Liver (tissue), 9 donors: ENCODE measurements around the gene CYP17A1. TPM values are rescaled to one million over a fixed set of nuclear protein-coding genes. Genes with fewer than 3 reads are reported as not detected.

Experiments
- DNase-seq: peaks from one replicate; pipeline ENCODE4 v3.0.0-alpha.2; 2017; ENCODE audit warnings: low spot score
- H3K27ac ChIP-seq, 2 donors: one replicate each; pipeline ENCODE4 v1.7.0; 2013; ENCODE audit warnings: inconsistent platforms in 2 of 2, low read length in 2 of 2, control low read depth in 1 of 2, low read depth in 1 of 2, mild to moderate bottlenecking in 1 of 2
- H3K27me3 ChIP-seq, 4 donors: one replicate each; pipeline versions ENCODE4 v1.6.1 to v1.7.0; 2013; ENCODE audit warnings: low read length in 3 of 4, inconsistent platforms in 1 of 4, mild to moderate bottlenecking in 1 of 4, moderate library complexity in 1 of 4; ENCODE audit not compliant: control insufficient read depth in 4 of 4, insufficient read depth in 4 of 4
- H3K36me3 ChIP-seq, 4 donors: one replicate each; pipeline versions ENCODE4 v1.6.1 to v1.7.0; 2013; ENCODE audit warnings: low read length in 3 of 4, mild to moderate bottlenecking in 3 of 4, low read depth in 1 of 4, moderate library complexity in 1 of 4; ENCODE audit not compliant: control insufficient read depth in 4 of 4, insufficient read depth in 3 of 4
- H3K4me1 ChIP-seq, 4 donors: one replicate each; pipeline versions ENCODE4 v1.6.1 to v1.7.0; 2013; ENCODE audit warnings: low read length in 3 of 4, mild to moderate bottlenecking in 3 of 4, moderate library complexity in 1 of 4; ENCODE audit not compliant: control insufficient read depth in 4 of 4, insufficient read depth in 4 of 4
- H3K4me3 ChIP-seq, 3 donors: one replicate each; pipeline versions ENCODE4 v1.6.1 to v1.7.0; 2013; ENCODE audit warnings: low read length in 3 of 3, control low read depth in 1 of 3, low read depth in 1 of 3, mild to moderate bottlenecking in 1 of 3
- H3K9ac ChIP-seq, 2 donors: one replicate each; pipeline ENCODE4 v1.7.0; 2013; ENCODE audit warnings: low read length in 2 of 2, mild to moderate bottlenecking in 2 of 2, moderate library complexity in 2 of 2, control low read depth in 1 of 2, low read depth in 1 of 2
- H3K9me3 ChIP-seq, 4 donors: one replicate each; pipeline versions ENCODE4 v1.6.1 to v1.7.0; 2013; ENCODE audit warnings: low read length in 3 of 4; ENCODE audit not compliant: control insufficient read depth in 4 of 4
- FOXA1 ChIP-seq: IDR thresholded peaks from 2 replicates; pipeline ENCODE4 v1.6.1; 2016; ENCODE audit warnings: antibody characterized with exemption
- FOXA2 ChIP-seq: IDR thresholded peaks from 2 replicates; pipeline ENCODE4 v1.6.1; 2016; ENCODE audit warnings: antibody characterized with exemption
- GABPA ChIP-seq, 2 donors: IDR thresholded peaks in 1 of 2; conservative IDR thresholded peaks in 1 of 2; 2 replicates each; pipeline ENCODE4 v1.6.1; 2016; ENCODE audit warnings: antibody characterized with exemption in 2 of 2, mild to moderate bottlenecking in 1 of 2, moderate library complexity in 1 of 2
- HNF4A ChIP-seq, 2 donors: conservative IDR thresholded peaks; 2 replicates each; pipeline ENCODE4 v1.6.1; 2016; ENCODE audit warnings: antibody characterized with exemption in 2 of 2, mild to moderate bottlenecking in 2 of 2
- HNF4G ChIP-seq: IDR thresholded peaks from 2 replicates; pipeline ENCODE4 v1.6.1; 2016; ENCODE audit warnings: antibody characterized with exemption
- JUND ChIP-seq, 2 donors: IDR thresholded peaks; 2 replicates each; pipeline ENCODE4 v1.6.1; 2016; ENCODE audit warnings: antibody characterized with exemption in 2 of 2
- RXRA ChIP-seq, 2 donors: IDR thresholded peaks; 2 replicates each; pipeline ENCODE4 v1.6.1; 2017 to 2018; ENCODE audit warnings: antibody characterized with exemption in 2 of 2, mild to moderate bottlenecking in 1 of 2
- SP1 ChIP-seq: IDR thresholded peaks from 2 replicates; pipeline ENCODE4 v1.6.1; 2018; ENCODE audit warnings: antibody characterized with exemption, mild to moderate bottlenecking
- TAF1 ChIP-seq: conservative IDR thresholded peaks from 2 replicates; pipeline ENCODE4 v1.6.1; 2016; ENCODE audit warnings: antibody characterized with exemption, mild to moderate bottlenecking
- YY1 ChIP-seq: IDR thresholded peaks from 2 replicates; pipeline ENCODE4 v1.6.1; 2016; ENCODE audit warnings: antibody characterized with exemption, mild to moderate bottlenecking
- WGBS: extraction: QIAGEN DNeasy Blood & Tissue Kit; methylation state at CpG from one replicate; pipeline ENCODE4 v1.1.7; 2013; 5-methylcytosine and 5-hydroxymethylcytosine counted together
- polyA plus RNA-seq, 2 donors: library from polyadenylated mRNA; stranded (reverse) in 1 of 2; unstranded in 1 of 2; fragments of 200-250 nt in 1 of 2; fragments of >200 nt in 1 of 2; fragmentation: Nextera tagmentation in 1 of 2; extraction: Ambion mirVana in 1 of 2; gene quantifications; one replicate each; pipeline versions ENCODE4 v1.2.1 to v1.2.3, GENCODE V29; 2013 to 2015
- total RNA-seq, 2 donors: library from RNA; depleted of rRNA; stranded (reverse); fragments of >200 nt; gene quantifications; one replicate each; pipeline ENCODE4 v1.2.3, GENCODE V29; 2014
- TF ChIP-seq, protein P1 (sequence below): IDR thresholded peaks from 2 replicates; pipeline ENCODE4 v1.6.1; 2016; ENCODE audit warnings: antibody characterized with exemption, mild to moderate bottlenecking
- TF ChIP-seq, protein P2 (sequence below): IDR thresholded peaks from 2 replicates; pipeline ENCODE4 v1.6.1; 2016; ENCODE audit warnings: antibody characterized with exemption
- TF ChIP-seq, protein P3 (sequence below): IDR thresholded peaks from 2 replicates; pipeline ENCODE4 v1.6.1; 2016; ENCODE audit warnings: antibody characterized with exemption
- TF ChIP-seq, protein P4 (sequence below): IDR thresholded peaks from 2 replicates; pipeline ENCODE4 v1.6.1; 2016; ENCODE audit warnings: antibody characterized with exemption
- donor health status: healthy.
- donor health status: healthy.
- donor health status: healthy.
- donor health status: healthy.
- donor health status: healthy.

The CYP17A1 gene
- total and polyA plus RNA-seq, 4 donors, result 0.16 to 13.1 (median 1.0) TPM; not detected in 1

DNA sequence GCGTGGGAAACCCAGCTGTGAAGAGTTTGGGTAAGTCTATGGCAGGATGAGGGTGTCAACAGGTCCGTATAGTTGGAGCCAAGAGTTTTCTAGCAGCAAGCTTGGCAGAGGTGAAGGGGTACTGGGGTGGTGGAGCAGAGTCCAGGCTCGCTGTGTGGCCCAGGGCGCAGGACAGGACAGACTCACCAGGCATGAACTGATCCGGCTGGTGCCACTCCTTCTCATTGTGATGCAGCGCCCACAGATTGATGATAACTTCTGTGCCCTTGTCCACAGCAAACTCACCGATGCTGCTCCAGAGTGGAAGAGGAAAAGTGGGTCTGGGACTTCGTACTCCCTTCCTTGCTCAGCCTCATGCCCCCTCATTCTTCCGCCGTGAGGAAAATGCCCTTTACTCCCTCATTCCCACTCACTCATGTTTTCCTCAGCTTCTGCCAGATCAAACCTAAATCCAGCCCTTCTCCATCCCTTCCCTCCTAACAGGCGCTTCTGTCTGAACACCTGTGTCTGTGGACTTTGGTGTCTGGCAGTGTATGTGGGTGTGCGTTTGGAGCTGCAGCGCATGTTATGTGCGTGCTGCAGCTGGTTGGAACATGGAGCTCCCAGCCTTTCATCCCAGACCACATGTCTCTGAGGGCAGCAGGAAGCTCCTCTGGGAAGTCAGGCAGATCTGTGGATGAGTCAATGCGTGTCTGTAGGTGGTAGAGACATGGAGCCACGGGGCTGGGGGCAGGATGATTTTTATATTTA lies 5.7 kb downstream of the CYP17A1 start (continued):
- TF ChIP-seq, protein P1, sequence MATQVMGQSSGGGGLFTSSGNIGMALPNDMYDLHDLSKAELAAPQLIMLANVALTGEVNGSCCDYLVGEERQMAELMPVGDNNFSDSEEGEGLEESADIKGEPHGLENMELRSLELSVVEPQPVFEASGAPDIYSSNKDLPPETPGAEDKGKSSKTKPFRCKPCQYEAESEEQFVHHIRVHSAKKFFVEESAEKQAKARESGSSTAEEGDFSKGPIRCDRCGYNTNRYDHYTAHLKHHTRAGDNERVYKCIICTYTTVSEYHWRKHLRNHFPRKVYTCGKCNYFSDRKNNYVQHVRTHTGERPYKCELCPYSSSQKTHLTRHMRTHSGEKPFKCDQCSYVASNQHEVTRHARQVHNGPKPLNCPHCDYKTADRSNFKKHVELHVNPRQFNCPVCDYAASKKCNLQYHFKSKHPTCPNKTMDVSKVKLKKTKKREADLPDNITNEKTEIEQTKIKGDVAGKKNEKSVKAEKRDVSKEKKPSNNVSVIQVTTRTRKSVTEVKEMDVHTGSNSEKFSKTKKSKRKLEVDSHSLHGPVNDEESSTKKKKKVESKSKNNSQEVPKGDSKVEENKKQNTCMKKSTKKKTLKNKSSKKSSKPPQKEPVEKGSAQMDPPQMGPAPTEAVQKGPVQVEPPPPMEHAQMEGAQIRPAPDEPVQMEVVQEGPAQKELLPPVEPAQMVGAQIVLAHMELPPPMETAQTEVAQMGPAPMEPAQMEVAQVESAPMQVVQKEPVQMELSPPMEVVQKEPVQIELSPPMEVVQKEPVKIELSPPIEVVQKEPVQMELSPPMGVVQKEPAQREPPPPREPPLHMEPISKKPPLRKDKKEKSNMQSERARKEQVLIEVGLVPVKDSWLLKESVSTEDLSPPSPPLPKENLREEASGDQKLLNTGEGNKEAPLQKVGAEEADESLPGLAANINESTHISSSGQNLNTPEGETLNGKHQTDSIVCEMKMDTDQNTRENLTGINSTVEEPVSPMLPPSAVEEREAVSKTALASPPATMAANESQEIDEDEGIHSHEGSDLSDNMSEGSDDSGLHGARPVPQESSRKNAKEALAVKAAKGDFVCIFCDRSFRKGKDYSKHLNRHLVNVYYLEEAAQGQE, result peak; percentile 22
- TF ChIP-seq JUND (IDR thresholded peaks at IDR 0.05) (peak; percentile 56 to 84), HNF4A (conservative IDR thresholded peaks at IDR 0.05) (peak; percentile 89 to 91), RXRA (IDR thresholded peaks at IDR 0.05) (peak; percentile 64 to 66), TAF1 (no peak)
- TF ChIP-seq, protein P2, sequence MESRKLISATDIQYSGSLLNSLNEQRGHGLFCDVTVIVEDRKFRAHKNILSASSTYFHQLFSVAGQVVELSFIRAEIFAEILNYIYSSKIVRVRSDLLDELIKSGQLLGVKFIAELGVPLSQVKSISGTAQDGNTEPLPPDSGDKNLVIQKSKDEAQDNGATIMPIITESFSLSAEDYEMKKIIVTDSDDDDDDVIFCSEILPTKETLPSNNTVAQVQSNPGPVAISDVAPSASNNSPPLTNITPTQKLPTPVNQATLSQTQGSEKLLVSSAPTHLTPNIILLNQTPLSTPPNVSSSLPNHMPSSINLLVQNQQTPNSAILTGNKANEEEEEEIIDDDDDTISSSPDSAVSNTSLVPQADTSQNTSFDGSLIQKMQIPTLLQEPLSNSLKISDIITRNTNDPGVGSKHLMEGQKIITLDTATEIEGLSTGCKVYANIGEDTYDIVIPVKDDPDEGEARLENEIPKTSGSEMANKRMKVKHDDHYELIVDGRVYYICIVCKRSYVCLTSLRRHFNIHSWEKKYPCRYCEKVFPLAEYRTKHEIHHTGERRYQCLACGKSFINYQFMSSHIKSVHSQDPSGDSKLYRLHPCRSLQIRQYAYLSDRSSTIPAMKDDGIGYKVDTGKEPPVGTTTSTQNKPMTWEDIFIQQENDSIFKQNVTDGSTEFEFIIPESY, result no peak

DNA sequence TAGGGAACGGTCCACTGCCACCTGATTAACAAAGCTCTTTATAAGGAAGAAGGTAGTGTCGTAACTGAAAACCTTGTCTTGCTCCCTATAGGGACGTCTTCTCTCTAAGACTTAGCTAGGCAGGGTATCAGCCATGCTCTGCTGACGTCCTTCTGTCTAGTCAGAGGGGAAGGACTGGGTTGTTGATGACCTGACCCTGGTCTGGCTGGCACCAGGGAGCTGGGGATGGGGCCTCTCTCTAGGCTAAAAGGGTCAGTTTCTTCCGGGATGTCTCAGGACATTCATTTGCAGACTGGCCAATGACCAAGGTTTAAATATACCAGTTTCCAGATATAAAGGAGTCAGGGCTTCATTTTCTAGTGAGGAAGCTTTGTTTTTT lies 9.6 kb downstream of the CYP17A1 start:
- Histone ChIP-seq H3K27me3 (no peaks in the 10 kb centered on the region), H3K9me3 (no peaks in the 10 kb centered on the region), H3K4me1 (peaks cover 0 to 9% (median 6%) of the 10 kb centered on the region in 4 donors), H3K27ac (no peak overlapping the region), H3K36me3 (no peaks in the 10 kb centered on the region), H3K4me3 (no peak overlapping the region), H3K9ac (no peak overlapping the region)
- TF ChIP-seq FOXA1, result no peak
- TF ChIP-seq GABPA (IDR thresholded peaks at IDR 0.05 in 1 of 2, conservative IDR thresholded peaks at IDR 0.05 in 1 of 2), result no peak
- no peak for TF ChIP-seq JUND (IDR thresholded peaks at IDR 0.05)
- TF ChIP-seq, protein P1, result no peak
- TF ChIP-seq TAF1, result no peak
- no peak for TF ChIP-seq RXRA (IDR thresholded peaks at IDR 0.05)
- TF ChIP-seq, protein P3, sequence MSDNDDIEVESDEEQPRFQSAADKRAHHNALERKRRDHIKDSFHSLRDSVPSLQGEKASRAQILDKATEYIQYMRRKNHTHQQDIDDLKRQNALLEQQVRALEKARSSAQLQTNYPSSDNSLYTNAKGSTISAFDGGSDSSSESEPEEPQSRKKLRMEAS, result no peak
- TF ChIP-seq YY1, result no peak
- TF ChIP-seq HNF4G, result no peak
- TF ChIP-seq FOXA2, result no peak
- TF ChIP-seq, protein P4, sequence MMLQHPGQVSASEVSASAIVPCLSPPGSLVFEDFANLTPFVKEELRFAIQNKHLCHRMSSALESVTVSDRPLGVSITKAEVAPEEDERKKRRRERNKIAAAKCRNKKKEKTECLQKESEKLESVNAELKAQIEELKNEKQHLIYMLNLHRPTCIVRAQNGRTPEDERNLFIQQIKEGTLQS, result no peak
- no peak for TF ChIP-seq SP1
- DNase-seq, result no peak
- 92% methylated on average over 5 of the region's 5 CpGs for WGBS
